NCI-H460 (cell line): ENCODE data around the gene PYROXD2. TPM values are rescaled to one million over a fixed set of nuclear protein-coding genes. Genes with fewer than 3 reads are reported as not detected.
"Not testable (repeated sequence)": the region's sequence is repeated elsewhere in the genome, so short reads cannot be mapped to it uniquely, and the experiment has no call there.

Experiments used
- DNase-seq: peaks from one replicate; pipeline ENCODE4 v3.0.0-alpha.2; 2016; ENCODE audit warnings: low read depth; ENCODE audit errors: extremely low read depth
- total RNA-seq: library from RNA; depleted of rRNA; stranded (reverse); fragments of >200 nt; shearing (Covaris generic); gene quantifications from 2 replicates; pipeline ENCODE4 v1.2.3, GENCODE V29; 2014

PYROXD2 gene
- total RNA-seq, 1 experiment from 2014 or later = 5.0 TPM

DNA sequence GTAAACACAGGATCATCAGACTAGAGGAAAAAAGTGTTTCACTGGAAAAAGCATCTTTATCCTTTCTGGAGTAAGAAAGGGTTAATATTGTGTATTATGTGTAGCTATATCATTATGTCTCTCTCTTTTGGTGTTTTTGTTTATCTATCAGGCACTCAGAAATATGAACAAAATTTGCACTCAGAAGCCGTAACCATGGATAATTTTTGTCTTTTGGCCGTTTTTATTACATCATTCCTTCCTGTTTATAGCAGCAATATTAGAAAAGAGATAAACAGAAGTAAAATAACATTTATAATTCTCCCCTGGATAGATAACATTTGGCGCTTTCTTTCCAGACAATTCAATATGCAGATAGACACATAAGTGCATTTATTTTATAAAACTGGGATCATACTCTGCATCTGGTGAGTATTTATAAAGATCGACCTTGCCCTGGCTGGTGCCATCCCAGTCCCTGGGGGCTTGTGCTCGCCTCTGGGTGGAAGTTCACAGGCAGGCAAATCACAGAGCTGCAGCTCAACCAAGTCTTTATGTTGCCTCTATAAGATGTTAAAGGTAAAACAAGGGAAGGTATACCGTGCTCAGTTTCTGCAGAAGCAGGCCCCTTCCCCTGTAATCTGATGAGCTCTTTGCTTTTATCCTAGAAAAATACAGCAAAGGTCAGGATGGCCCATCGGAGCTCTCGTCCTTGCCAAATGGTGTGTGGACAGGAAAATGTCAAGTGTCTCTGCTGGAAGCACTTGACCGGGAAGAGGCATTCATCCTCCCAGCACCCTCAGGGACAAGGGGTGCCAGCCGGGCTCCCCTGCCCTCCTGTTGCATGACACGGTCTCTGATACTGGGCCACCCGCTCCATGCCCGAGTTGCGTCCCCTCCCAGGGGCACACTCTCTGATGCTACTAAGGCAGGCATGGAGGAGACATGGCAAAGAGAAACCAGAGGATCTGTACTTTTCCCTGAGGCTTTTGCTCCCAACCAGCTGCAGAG, 43.9 kb downstream of the PYROXD2 start:
- DNase-seq = no peak

DNA sequence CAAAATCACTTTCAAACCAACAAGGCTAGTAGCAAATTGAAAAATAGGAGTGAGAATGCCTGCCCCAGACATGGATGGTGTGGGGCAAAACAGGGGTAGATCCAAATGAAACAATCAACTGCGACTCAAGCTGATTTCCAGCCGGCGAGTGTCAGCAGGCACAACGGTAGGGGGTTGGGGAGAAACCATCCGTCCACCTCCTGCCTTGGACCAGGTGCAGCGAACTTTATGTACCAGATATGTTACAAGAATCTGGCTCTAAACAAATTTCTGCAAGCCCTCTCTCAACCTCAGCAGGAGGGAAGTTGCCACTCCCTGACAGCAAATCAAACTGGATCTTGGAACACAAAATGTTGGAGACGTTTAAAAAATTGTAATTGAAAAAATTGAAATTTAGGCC, 45.2 kb downstream of the PYROXD2 start:
- DNase-seq = no peak

DNA sequence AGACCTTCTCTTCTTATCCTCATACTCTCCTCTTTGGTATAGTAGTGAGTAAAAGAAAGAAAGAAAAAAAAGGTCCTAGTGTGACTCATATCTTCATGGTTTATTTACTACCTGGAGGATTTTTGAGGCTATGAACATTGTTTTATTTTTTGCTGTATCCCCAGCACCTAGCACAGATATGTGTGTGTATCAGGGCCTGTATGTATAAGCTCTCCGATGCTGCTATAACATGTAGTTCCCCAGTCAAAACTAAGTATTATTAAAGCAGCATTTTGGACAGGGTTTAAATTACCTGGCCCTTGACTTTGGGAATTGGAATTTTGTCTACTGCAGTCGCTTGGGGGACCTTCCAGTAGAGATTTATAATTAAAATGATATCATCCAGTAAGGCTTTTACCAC, 46.3 kb downstream of the PYROXD2 start:
- no peak for DNase-seq

DNA sequence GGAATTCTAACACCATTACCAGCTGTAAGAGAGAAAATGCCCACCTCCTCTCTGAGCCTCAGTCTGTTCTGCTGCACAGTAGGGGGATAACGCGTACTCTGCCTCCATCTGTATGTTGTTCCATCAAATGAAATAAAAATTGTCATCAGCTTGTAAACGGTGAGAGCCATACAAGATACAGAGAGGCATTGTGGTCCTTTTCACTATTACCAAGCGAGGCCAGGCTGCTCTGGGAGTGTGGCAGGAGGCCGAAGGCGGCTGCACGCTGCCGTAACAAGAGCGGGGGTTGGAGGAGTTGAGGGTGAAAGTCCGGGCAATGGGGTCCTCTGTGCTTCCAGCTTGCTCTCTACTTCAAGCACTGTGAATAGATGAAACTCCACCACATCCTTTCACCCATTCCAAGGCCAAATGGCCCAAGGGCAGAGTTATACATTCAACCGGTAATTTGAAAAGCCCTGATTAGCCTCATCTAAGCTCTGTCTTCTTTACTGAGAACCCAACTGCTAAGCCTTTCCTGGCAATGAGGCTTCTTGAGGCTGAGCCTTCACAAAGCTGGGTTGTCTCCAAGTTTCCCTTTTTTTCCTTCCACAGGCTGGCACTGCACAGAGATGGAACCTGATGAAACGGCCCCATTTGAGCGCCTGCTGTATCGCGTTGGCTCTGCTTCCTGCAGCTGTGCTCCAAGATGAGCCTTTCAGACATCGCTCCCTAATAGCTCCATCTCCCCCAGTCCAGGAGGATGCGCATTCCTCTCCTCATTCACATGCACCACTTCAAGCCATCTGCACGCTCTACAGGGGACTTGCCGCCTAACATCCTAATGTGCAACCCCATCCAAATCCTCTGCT, 47.2 kb downstream of the PYROXD2 start:
- DNase-seq = no peak

DNA sequence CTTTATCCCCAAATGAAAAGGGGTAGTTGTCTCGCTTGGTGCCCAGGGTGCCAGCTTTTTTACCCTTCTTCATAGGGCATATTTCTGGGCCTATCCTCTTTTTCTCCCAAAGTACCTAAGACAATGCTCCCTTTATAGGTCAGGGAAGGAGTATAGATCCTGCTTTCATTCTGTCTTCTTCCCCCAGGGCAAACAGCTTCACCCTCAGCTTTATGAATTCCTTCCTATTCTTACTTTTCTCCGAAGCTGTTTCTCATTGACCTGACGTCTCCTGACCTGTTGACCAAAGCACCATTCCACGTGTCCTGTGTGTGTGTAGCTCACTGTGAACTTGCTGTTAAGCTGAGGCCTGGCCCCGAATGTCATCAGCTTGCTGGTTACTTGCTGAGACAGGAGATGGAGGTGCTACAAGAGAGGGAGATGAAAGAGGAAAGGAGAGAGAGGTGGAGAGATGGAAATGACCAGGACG, 48.9 kb downstream of the PYROXD2 start:
- no peak for DNase-seq

DNA sequence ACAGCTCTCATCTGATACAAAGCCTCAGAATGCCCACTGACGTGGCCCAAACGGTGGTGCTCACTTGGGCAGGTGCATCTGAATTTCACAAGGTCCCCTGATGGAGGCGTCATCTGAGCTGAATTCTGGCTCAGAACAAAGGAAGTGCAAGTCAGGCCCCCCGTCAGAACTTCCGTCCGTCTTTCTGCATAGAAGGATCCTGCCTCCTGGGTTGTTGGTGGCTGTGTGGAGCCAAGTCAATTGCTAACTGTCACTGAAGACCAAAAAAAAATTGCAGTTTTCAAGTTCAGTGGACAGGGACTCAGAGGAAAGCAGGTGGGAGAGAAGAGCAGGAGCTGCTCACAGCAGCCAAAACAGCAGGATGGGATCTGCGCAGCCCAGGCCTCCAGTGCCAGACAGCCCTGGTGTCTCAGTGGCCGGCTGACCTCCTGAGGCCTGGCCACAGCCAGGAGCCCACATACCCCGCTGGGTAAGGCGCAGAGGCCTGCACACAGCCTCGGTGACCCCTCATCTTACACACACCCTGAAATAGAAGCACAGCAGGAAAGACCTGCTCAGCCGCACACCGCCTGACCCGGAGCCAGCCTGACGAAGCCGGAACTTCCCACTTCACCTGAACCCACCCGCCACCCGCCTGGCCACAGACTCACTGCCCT, 49.4 kb downstream of the PYROXD2 start:
- DNase-seq = no peak

DNA sequence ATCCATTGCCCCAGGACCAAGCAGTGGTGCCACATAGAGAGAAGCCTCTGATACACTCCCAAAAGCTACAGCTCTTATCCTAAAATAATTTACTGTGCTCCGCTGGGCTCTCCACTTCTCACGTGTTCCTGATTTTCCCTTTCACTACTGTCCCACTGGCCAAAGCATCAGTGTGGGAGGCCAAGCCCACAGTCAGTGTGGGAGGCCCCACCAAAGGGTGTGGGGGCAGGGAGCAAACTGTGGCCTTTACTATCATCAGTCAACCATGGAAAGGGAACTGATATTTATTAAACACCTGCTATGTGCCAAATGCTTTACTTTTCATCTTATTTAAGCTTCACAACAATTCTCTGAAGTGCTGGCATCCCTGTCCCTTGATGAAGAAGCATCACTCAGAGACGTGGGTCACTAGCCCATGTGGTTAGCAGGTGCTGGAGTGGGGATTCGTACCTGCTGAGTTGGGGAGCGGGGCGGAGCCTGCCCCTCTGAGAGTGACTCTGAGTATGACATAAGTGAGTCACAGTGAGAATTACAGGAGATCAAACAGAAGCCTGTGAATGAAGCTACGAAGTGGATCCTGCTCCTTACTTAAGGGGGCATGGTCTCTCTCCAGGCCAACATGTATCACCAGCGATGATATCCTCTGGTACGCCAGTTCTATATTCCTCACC, 50.4 kb downstream of the PYROXD2 start:
- no peak for DNase-seq

DNA sequence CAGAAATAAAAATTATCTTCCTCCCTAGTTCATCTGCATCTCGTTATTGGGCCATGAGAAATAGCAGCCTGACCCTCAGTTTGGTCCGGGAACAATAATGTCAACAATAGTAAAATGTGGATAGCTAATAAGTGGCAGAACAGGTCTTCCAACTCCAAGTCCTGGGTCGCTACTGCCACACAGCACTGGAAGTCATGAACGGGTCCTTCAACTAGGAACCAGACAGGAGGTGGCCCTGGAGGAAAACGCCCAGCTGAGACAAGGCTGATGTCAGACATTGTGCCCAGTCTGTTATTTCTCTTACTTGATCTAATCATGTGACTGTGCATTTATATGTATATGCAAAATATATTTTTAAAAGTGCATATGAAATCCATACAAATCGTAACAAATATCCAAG, 51.8 kb downstream of the PYROXD2 start:
- no peak for DNase-seq

DNA sequence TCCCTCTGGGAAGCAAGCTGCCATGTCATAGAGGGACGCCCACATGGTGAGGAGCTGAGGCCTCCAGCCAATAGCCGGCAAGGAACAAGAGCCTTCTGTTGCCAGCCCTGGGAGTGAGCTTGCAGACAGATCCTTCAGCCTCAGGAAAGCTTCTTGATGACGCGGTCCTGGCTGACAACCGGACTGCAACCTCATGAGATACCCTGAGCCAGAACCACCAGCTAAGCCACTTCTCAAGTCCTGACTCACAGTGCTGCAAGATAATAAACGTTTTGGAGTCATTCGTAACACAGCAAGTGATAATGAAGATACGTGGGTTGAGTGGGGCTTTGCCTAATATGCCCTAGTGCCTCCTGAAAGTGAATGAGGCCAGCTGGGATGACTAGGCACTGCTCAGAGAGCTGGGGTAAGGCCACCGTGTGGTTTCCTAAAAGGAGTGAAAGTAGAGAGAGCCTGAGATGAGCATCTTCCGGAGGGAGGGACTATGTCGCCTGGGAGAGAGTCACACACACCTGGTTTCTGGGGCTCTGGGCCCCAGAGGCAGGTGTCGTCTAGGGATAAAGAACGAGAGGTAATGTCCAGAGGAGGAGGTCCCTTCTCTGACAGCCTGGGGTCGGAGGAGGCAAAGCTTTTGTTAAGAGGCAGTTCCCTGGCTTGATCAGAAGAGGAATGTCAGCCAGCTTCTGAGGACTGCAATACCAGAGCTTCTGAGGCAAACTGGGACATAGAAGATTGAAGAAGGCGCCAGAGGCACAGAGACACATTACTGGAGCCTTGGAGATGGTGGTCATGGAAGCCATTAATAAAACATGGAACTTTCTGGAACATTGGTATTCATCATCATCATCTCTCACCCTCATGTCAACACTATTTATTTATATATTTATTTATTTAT, 53.6 kb downstream of the PYROXD2 start:
- DNase-seq = peak; percentile 88

DNA sequence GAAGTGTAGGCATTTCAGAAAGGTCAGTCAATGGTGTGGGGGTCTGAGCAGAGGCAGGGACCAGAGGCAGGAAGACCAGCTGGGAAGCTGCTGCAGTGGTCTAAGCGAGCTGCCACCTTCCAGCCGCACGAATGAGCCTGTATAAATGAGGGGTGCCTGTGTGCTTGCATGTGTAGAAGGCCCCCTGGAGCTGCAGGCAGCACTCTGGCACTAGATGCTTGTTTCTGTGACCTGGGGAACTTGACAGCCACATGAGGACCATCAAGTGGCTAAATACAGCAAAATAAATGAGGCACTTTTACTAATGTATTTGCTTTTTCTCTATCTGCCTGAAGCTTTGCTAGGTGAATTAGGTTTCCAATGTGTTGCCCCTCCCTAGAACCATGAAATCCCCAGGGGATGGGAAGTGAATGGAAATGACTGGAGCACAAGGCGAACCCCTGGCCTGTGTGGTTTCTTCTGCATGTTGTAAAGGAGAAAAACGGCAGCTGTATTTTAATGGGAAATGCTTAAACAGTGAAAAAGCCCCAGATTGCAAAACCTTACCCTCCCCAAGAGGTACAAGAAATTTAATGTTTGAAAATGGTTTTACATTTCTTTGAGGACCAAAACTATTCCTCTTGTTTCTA, 57.7 kb downstream of the PYROXD2 start:
- DNase-seq = no peak

DNA sequence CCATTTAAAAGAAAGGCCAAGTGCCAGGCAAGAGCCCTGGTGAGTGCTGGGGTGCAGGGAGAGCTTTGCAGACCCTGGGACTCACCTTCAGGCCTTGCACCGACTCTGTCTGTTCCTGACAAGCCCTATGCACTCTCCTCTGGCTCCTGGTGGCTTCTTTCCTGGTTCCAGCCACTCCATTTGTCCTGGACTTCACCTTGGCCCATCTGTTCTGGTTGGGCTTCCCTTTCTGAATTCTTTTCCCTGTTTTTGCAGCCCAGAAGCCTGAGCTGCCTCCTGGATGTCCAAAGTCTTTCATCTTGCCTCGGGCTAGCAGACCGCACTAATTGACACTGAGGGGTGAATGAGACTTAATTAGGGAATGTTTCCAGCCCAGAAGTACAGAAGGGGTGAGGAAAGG, 60.5 kb downstream of the PYROXD2 start:
- DNase-seq = no peak

DNA sequence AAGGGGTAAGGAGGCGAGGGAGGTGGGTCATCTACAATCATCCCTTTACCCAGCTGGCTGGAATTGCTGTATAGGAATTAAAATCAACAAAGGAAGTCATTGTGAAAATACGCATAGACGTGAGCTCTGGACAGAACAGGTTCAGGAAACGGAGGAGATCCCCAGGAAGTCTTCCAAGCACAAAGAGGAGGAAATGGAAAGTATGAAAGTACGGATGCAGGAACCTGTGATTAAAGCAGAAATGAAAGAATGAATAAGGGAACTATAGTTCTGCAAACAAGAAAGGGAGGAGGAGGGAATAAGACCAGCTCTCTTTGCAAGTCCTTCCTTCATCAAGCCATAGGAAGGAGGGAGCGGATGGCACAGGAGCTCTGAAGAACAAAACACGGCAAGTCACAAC, 61.8 kb downstream of the PYROXD2 start:
- no peak for DNase-seq

DNA sequence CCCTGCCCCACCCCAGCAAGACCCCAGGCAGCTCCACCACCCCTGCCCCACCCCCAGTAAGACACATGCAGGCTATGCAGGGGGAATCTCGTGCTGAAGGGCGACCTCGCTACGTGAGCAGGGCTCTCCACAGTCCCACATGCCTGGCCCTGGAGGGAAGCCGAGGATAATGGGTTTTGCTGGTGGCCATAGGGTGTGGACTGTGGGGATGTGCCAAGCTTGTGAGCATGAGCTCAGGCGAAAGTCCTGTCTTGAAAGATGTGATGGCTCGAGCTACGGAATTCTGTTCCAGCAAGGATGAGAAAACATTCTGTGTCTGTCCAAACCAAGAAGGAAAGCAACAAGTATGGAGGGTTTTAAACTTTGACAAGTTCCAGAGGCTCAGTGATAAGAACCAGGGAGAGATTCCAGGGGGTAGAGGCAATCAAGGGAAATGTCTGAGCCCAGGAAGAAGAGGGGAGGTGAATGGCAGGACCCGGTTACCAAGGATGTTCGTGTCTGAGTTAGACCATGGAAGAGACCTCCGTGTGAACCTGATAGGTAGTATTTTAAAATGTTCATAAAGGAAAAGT, 63.1 kb downstream of the PYROXD2 start:
- no peak for DNase-seq

DNA sequence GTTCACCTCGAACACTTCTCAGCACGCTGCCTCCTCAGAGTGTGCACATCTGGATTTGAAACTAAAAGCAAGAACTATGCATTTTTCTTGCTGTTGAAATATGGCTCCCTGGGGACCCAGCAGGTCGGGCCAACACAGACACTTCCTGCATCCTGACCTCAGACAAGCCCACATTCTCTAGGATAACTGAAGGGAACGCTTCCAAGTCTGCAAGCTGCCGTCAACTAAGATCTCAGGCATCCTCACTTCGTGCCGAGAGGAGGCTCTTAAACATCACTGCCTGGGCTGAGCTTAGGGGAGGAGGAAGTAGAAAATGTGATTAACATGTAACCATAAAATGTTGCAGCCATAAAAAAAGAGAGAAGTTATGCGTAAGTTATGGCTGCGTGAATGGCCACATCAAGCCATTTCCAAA, 65.5 kb downstream of the PYROXD2 start:
- no peak for DNase-seq

DNA sequence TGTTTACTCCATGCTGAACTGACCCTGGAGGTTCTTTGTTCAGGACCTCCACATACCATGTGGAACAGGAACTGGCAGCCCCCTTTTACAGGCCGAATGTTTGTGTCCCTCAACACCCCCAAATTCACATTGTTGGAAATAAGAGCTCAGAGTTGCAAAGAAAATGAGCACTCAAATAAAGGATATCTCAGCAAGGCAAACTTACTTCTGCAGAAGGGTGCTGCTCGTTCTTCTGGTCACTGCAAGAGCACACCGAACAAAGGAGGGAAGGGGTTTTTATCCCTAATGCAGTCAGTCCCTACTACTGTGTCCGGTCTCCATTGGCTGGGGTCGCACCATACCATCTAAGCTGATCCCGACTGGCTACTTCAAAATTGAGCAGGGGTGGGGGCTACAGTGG, 68.1 kb downstream of the PYROXD2 start:
- no peak for DNase-seq

DNA sequence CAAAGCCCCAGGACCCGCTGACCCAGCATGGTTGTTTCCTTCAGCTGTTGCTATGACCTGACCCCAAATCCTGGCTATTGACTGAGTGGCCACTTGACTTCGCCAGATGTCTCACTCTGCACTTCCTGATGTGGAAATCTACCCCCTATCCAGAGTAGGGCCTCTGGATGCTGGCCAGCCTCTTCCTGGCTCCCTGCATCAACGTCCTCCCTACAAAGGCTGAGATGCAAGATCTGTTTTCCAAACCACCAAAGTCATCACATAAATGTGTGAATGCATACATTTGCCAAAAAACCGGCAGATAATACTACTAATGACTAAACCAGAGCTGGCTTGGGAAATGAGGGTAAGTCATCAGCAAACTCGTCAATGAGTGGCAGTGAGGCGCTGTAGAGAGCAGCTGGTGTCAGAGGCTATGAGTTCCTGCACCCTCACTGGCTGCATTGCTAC, 70.4 kb downstream of the PYROXD2 start:
- no peak for DNase-seq

DNA sequence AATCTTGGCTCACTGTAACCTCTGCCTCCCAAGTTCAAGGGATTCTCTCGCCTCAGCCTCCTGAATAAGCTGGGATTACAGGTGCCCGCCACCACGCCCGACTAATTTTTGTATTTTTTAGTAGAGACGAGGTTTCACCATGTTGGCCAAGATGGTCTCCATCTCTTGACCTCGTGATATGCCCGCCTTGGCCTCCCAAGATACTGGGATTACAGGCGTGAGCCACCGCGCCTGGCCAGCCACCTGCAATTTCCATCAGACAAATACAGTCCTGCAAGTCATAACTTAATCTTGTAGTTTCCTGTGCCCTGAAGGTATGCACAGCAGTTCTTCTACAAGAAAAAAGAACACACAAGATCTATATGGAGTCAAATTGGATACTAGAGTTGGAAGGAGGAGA, 73.3 kb downstream of the PYROXD2 start:
- not testable (repeated sequence) for DNase-seq

DNA sequence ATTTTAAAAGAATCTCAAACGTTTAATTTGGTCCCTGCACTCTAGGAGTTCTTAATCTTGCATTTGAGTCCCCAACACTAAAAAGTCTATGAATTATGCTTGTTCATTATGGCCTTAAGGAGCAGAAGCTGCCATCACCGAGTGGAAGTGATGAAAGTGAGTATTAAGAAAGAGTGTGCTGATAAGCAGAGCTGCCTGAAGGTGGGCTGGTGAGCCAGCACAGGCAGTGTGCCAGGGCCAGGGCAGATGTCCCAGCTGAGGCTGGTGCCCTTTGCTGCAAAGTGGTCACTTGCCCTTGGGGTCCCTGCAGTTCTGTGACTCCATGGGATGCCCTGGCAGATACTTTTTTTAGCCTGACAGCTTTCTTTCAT, 74.1 kb downstream of the PYROXD2 start:
- DNase-seq = no peak
